Transverse colon (tissue), 3 donors: ENCODE results near the gene TNRC18.

Source experiments
- EP300 ChIP-seq: sonication (generic); formaldehyde crosslinking; IDR thresholded peaks from one replicate; pipeline ENCODE4 v1.6.1; 2017; ENCODE audit warnings: antibody characterized with exemption, low read depth
- TF ChIP-seq, protein P1 (sequence below), 5 experiments: fragments of 200-600 bp in 3 of 5; fragments of 450-650 bp in 2 of 5; sonication (generic) in 3 of 5; IDR thresholded peaks; 1 replicate in 2 of 5; 2 replicates in 3 of 5; pipeline ENCODE4 v1.5.1; 2016 to 2017; ENCODE audit warnings: antibody characterized with exemption in 5 of 5, inconsistent platforms in 3 of 5, mild to moderate bottlenecking in 2 of 5, moderate library complexity in 1 of 5

DNA sequence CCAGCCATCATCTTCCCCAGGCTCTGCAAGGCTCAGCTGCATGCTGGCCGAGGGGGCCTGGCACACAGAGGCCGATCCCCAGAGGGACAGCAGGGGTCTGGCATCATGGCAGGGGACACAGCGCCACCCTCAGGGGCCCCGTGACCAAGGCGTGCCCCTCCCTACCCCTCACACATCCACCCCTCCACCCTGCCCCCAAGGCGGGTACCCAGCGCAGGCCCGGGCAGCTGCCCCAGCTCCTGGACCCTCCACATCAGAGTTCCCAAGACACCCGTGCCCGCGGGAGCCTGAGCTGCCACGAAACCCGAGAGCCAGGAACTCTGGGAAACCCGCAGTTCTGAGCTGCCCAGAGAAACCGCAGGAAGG, 46.5 kb upstream of the TNRC18 start:
- TF ChIP-seq EP300 = no peak
- TF ChIP-seq, protein P1, sequence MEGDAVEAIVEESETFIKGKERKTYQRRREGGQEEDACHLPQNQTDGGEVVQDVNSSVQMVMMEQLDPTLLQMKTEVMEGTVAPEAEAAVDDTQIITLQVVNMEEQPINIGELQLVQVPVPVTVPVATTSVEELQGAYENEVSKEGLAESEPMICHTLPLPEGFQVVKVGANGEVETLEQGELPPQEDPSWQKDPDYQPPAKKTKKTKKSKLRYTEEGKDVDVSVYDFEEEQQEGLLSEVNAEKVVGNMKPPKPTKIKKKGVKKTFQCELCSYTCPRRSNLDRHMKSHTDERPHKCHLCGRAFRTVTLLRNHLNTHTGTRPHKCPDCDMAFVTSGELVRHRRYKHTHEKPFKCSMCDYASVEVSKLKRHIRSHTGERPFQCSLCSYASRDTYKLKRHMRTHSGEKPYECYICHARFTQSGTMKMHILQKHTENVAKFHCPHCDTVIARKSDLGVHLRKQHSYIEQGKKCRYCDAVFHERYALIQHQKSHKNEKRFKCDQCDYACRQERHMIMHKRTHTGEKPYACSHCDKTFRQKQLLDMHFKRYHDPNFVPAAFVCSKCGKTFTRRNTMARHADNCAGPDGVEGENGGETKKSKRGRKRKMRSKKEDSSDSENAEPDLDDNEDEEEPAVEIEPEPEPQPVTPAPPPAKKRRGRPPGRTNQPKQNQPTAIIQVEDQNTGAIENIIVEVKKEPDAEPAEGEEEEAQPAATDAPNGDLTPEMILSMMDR (IDR thresholded peaks at IDR 0.05) = no peak
